Keratinocyte (primary cell): Measurements from ENCODE around the gene CELA2B. TPM values are rescaled to one million over a fixed set of nuclear protein-coding genes. Genes with fewer than 3 reads are reported as not detected.

Experiments
- DNase-seq: peaks from one replicate; pipeline ENCODE4 v3.0.0-alpha.2; 2011; ENCODE audit warnings: low read depth, missing footprints, low spot score
- FAIRE-seq: peaks from 2 replicates; lab custom pipeline; 2011; peaks lifted over from hg19 to GRCh38; lab: Jason Lieb, UNC
- H2AFZ ChIP-seq: 2 replicates; pipeline ENCODE4 v1.6.0; 2012; ENCODE audit warnings: low read length, control low read depth, inconsistent platforms; ENCODE audit not compliant: control insufficient read depth
- H3K27ac ChIP-seq: 2 replicates; pipeline ENCODE4 v1.5.1; 2011; ENCODE audit warnings: low read length; ENCODE audit not compliant: control insufficient read depth, insufficient read depth
- H3K27me3 ChIP-seq: 3 replicates; pipeline ENCODE4 v1.6.0; 2011; ENCODE audit warnings: low read length; ENCODE audit not compliant: control insufficient read depth, insufficient read depth; ENCODE audit errors: extremely low read depth
- H3K36me3 ChIP-seq, 2 experiments: 2 replicates in 1 of 2; 3 replicates in 1 of 2; pipeline ENCODE4 v1.5.1; 2011; ENCODE audit warnings: low read length in 2 of 2, mild to moderate bottlenecking in 1 of 2; ENCODE audit not compliant: control insufficient read depth in 2 of 2, insufficient read depth in 2 of 2; ENCODE audit errors: extremely low read depth in 1 of 2
- H3K4me1 ChIP-seq: 3 replicates; pipeline ENCODE4 v1.5.1; 2011; ENCODE audit warnings: low read length; ENCODE audit not compliant: control insufficient read depth, insufficient read depth; ENCODE audit errors: extremely low read depth
- H3K4me2 ChIP-seq: 3 replicates; pipeline ENCODE4 v1.6.0; 2011; ENCODE audit warnings: low read depth, low read length; ENCODE audit not compliant: control insufficient read depth, insufficient read depth; ENCODE audit errors: extremely low read depth
- H3K4me3 ChIP-seq, 3 experiments: fragments of 200-600 bp in 1 of 3; sonication (generic) in 1 of 3; 2 replicates in 2 of 3; 3 replicates in 1 of 3; pipeline ENCODE4 v1.5.1; 2011 to 2016; ENCODE audit warnings: low read length in 3 of 3, mild to moderate bottlenecking in 3 of 3, control low read depth in 2 of 3, inconsistent platforms in 1 of 3, low read depth in 1 of 3, mixed read lengths in 1 of 3, mixed run types in 1 of 3, moderate library complexity in 1 of 3; ENCODE audit not compliant: control insufficient read depth in 2 of 3, insufficient read depth in 2 of 3; ENCODE audit errors: extremely low read depth in 1 of 3
- H3K79me2 ChIP-seq: 2 replicates; pipeline ENCODE4 v1.6.0; 2012; ENCODE audit warnings: low read length; ENCODE audit not compliant: control insufficient read depth, insufficient read depth
- H3K9ac ChIP-seq: 3 replicates; pipeline ENCODE4 v1.6.0; 2011; ENCODE audit warnings: low read length; ENCODE audit not compliant: control insufficient read depth, insufficient read depth; ENCODE audit errors: extremely low read depth
- H3K9me1 ChIP-seq: 3 replicates; pipeline ENCODE4 v1.6.0; 2011; ENCODE audit warnings: low read length; ENCODE audit not compliant: control insufficient read depth, insufficient read depth; ENCODE audit errors: extremely low read depth
- H3K9me3 ChIP-seq: 2 replicates; pipeline ENCODE4 v1.5.1; 2012; ENCODE audit warnings: low read depth, low read length; ENCODE audit not compliant: control insufficient read depth
- H4K20me1 ChIP-seq: 3 replicates; pipeline ENCODE4 v1.6.0; 2011; ENCODE audit warnings: low read length; ENCODE audit not compliant: control insufficient read depth, insufficient read depth; ENCODE audit errors: extremely low read depth
- CTCF ChIP-seq, 3 experiments: IDR thresholded peaks in 1 of 3; conservative IDR thresholded peaks in 1 of 3; optimal IDR thresholded peaks in 1 of 3; 2 replicates in 2 of 3; 3 replicates in 1 of 3; pipeline versions ENCODE3 to v1.5.1; 2011; ENCODE audit warnings: low read length in 3 of 3, mild to moderate bottlenecking in 3 of 3, moderate library complexity in 2 of 3, control low read depth in 1 of 3, inconsistent platforms in 1 of 3; ENCODE audit not compliant: insufficient read depth in 2 of 3; ENCODE audit errors: extremely low read depth in 1 of 3
- EZH2 ChIP-seq: IDR thresholded peaks from one replicate; pipeline ENCODE4 v1.6.1; 2012; ENCODE audit warnings: inconsistent platforms, mild to moderate bottlenecking, low read length, moderate library complexity
- dilution Hi-C: fragments of 300-500 bp; cut with MboI; formaldehyde crosslinking; loops from one replicate; pipeline ENCODE4 v1.7.0; 2020; ENCODE audit warnings: low sequenced_read_pairs; ENCODE audit not compliant: extremely low pct_ligation_motif_present
- polyA plus RNA-seq, 5 experiments: library from polyadenylated mRNA; depleted of rRNA in 3 of 5; stranded (reverse) in 3 of 5; stranded (forward) in 1 of 5; unstranded in 1 of 5; fragments of >200 nt; gene quantifications; 1 replicate in 1 of 5; 2 replicates in 3 of 5; 3 replicates in 1 of 5; pipeline versions ENCODE4 v1.2.1 to v1.2.3, GENCODE V29; 2011 to 2012; ENCODE audit warnings: missing spikeins in 2 of 5, low read depth in 1 of 5, low replicate concordance in 1 of 5

The CELA2B gene
- polyA plus RNA-seq, 1 donor (not counting 4 experiments of a cell fraction or from before 2014, with no cell fraction given), result not detected

- no peaks in the 10 kb centered on the region for H3K9me3 ChIP-seq
- no peak for FAIRE-seq
- peaks cover 7% of the 10 kb centered on the region for H3K4me1 ChIP-seq
- no peak overlapping the region for H3K27ac ChIP-seq
- peaks cover 0 to 6% of the 10 kb centered on the region in 2 experiments for H3K36me3 ChIP-seq
- no peak overlapping the region for H2AFZ ChIP-seq
- H3K27me3 ChIP-seq, result no peaks in the 10 kb centered on the region
- no peak overlapping the region for H3K4me3 ChIP-seq
- TF ChIP-seq CTCF (optimal IDR thresholded peaks at IDR 0.05 in 1 of 3, IDR thresholded peaks at IDR 0.05 in 1 of 3, conservative IDR thresholded peaks at IDR 0.05 in 1 of 3; ENCODE audit: extremely low read depth in 1 of 3, insufficient read depth in 2 of 3, low read length in 3 of 3) (no peak), EZH2 (no peak)
- H3K4me2 ChIP-seq, result no peak overlapping the region
- DNase-seq, result no peak
- dilution Hi-C loops, result no loop called here
- peaks cover 16% of the 10 kb centered on the region for H3K79me2 ChIP-seq
- H3K9me1 ChIP-seq, result no peaks in the 10 kb centered on the region
- H4K20me1 ChIP-seq, result no peaks in the 10 kb centered on the region
- no peak overlapping the region for H3K9ac ChIP-seq
Measured at GRCh38 chr1:15531003-15531402, 55.1 kb downstream of the CELA2B start.

- dilution Hi-C loops, result no loop called here
- no peak for FAIRE-seq
- H3K36me3 ChIP-seq, result peaks cover 0 to 6% of the 10 kb centered on the region in 2 experiments
Measured at GRCh38 chr1:15531682-15532081, 55.8 kb downstream of the CELA2B start.

More at GRCh38 chr1:15531682-15532081, 55.8 kb downstream of the CELA2B start:
- H3K9me1 ChIP-seq, result no peaks in the 10 kb centered on the region
- H3K9ac ChIP-seq, result no peak overlapping the region
- H3K27me3 ChIP-seq, result no peaks in the 10 kb centered on the region
- H3K9me3 ChIP-seq, result no peaks in the 10 kb centered on the region
- H3K79me2 ChIP-seq, result peaks cover 16% of the 10 kb centered on the region
- H3K4me1 ChIP-seq, result peaks cover 4% of the 10 kb centered on the region
- no peak for DNase-seq
- no peak overlapping the region for H3K4me2 ChIP-seq
- no peak overlapping the region for H2AFZ ChIP-seq
- H4K20me1 ChIP-seq, result no peaks in the 10 kb centered on the region
- H3K4me3 ChIP-seq, result no peak overlapping the region
- H3K27ac ChIP-seq, result no peak overlapping the region
- no peak for TF ChIP-seq CTCF (optimal IDR thresholded peaks at IDR 0.05 in 1 of 3, IDR thresholded peaks at IDR 0.05 in 1 of 3, conservative IDR thresholded peaks at IDR 0.05 in 1 of 3; ENCODE audit: extremely low read depth in 1 of 3, insufficient read depth in 2 of 3, low read length in 3 of 3)
- TF ChIP-seq EZH2, result no peak
